BE2C (cell line): ENCODE results near the gene CHGA.
A peak's percentile ranks its signal among the peaks of the same experiment; 100 is the strongest.

Experiments
- DNase-seq: peaks from one replicate; pipeline ENCODE4 v3.0.0-alpha.2; 2020
- H3K27me3 ChIP-seq: fragments of 250-450 bp; sonication (Bioruptor Pico); 2 replicates; pipeline ENCODE4 v1.5.1; 2020; ENCODE audit warnings: mild to moderate bottlenecking
- H3K36me3 ChIP-seq: fragments of 250-450 bp; sonication (Bioruptor Pico); 2 replicates; pipeline ENCODE4 v1.5.1; 2020; ENCODE audit warnings: mild to moderate bottlenecking
- H3K4me1 ChIP-seq: fragments of 250-450 bp; sonication (Bioruptor Pico); 2 replicates; pipeline ENCODE4 v1.5.1; 2020
- H3K4me3 ChIP-seq: 2 replicates; pipeline ENCODE4 v1.5.1; 2011; ENCODE audit warnings: low read depth, low read length
- H3K9me3 ChIP-seq: fragments of 250-450 bp; sonication (Bioruptor Pico); 2 replicates; pipeline ENCODE4 v1.5.1; 2020
- CTCF ChIP-seq: IDR thresholded peaks from 2 replicates; pipeline ENCODE4 v1.5.1; 2012; ENCODE audit warnings: mild to moderate bottlenecking, low read depth, low read length

The CHGA gene

GRCh38 chr14:92927349-92928257 is 4.7 kb downstream of the CHGA start:
- TF ChIP-seq CTCF, result no peak
- Histone ChIP-seq H3K36me3 (peaks cover 96% of the 10 kb centered on the region), H3K9me3 (no peaks in the 10 kb centered on the region), H3K27me3 (no peaks in the 10 kb centered on the region), H3K4me1 (peaks cover 31% of the 10 kb centered on the region), H3K4me3 (peak overlapping the region; percentile 99)
- no peak for DNase-seq

GRCh38 chr14:92928258-92928629 is 5.3 kb downstream of the CHGA start:
- Histone ChIP-seq H3K9me3 (no peaks in the 10 kb centered on the region), H3K4me1 (peaks cover 35% of the 10 kb centered on the region), H3K36me3 (peaks cover 100% of the 10 kb centered on the region), H3K27me3 (no peaks in the 10 kb centered on the region), H3K4me3 (peak overlapping the region; percentile 99)
- no peak for DNase-seq
- TF ChIP-seq CTCF, result no peak

GRCh38 chr14:92928961-92929688 is 6.2 kb downstream of the CHGA start:
- H3K27me3 ChIP-seq, result no peaks in the 10 kb centered on the region
- DNase-seq, result no peak
- peak overlapping the region; percentile 99 for H3K4me3 ChIP-seq
- no peaks in the 10 kb centered on the region for H3K9me3 ChIP-seq
- no peak for TF ChIP-seq CTCF
- H3K4me1 ChIP-seq, result peaks cover 44% of the 10 kb centered on the region
- peaks cover 100% of the 10 kb centered on the region for H3K36me3 ChIP-seq

GRCh38 chr14:92929689-92930608 is 7.0 kb downstream of the CHGA start:
- no peaks in the 10 kb centered on the region for H3K27me3 ChIP-seq
- 0 out of 2 replicates have a peak overlapping the region, but pooled peaks have one; percentile 21 for H3K4me3 ChIP-seq
- H3K9me3 ChIP-seq, result no peaks in the 10 kb centered on the region
- peaks cover 100% of the 10 kb centered on the region for H3K36me3 ChIP-seq
- DNase-seq, result no peak
- H3K4me1 ChIP-seq, result peaks cover 48% of the 10 kb centered on the region
- no peak for TF ChIP-seq CTCF

GRCh38 chr14:92930737-92931602 is 8.0 kb downstream of the CHGA start:
- peaks cover 48% of the 10 kb centered on the region for H3K4me1 ChIP-seq
- no peak overlapping the region; the same call in 1 of the 2 replicates for H3K4me3 ChIP-seq
- peaks cover 100% of the 10 kb centered on the region for H3K36me3 ChIP-seq
- no peaks in the 10 kb centered on the region for H3K9me3 ChIP-seq
- H3K27me3 ChIP-seq, result no peaks in the 10 kb centered on the region
- DNase-seq, result no peak
- no peak for TF ChIP-seq CTCF
